Skeletal muscle tissue (tissue), 4 donors: Measurements from ENCODE around the gene OR51M1. TPM values are rescaled to one million over a fixed set of nuclear protein-coding genes. Genes with fewer than 3 reads are reported as not detected.

Source experiments
- H3K27ac ChIP-seq: one replicate; pipeline ENCODE4 v1.7.0; 2013; ENCODE audit warnings: mild to moderate bottlenecking, low read depth, low read length, inconsistent platforms
- H3K27me3 ChIP-seq, 3 donors: one replicate each; pipeline ENCODE4 v1.7.0; 2013; ENCODE audit warnings: low read length in 3 of 3; ENCODE audit not compliant: control insufficient read depth in 3 of 3, insufficient read depth in 3 of 3
- H3K36me3 ChIP-seq, 3 donors: one replicate each; pipeline ENCODE4 v1.7.0; 2013; ENCODE audit warnings: low read length in 3 of 3; ENCODE audit not compliant: control insufficient read depth in 3 of 3, insufficient read depth in 3 of 3
- H3K4me1 ChIP-seq, 3 donors: one replicate each; pipeline ENCODE4 v1.7.0; 2013; ENCODE audit warnings: low read length in 3 of 3, mild to moderate bottlenecking in 3 of 3; ENCODE audit not compliant: control insufficient read depth in 3 of 3, insufficient read depth in 3 of 3
- H3K4me3 ChIP-seq, 3 donors: one replicate each; pipeline ENCODE4 v1.7.0; 2013; ENCODE audit warnings: low read length in 3 of 3
- H3K9ac ChIP-seq, 3 donors: one replicate each; pipeline ENCODE4 v1.7.0; 2013; ENCODE audit warnings: low read length in 3 of 3, mild to moderate bottlenecking in 3 of 3, moderate library complexity in 2 of 3, low read depth in 1 of 3
- H3K9me3 ChIP-seq, 3 donors: one replicate each; pipeline ENCODE4 v1.7.0; 2013; ENCODE audit warnings: low read length in 3 of 3; ENCODE audit not compliant: control insufficient read depth in 3 of 3
- total RNA-seq: library from RNA; depleted of rRNA; stranded (reverse); fragments of >200 nt; gene quantifications from one replicate; pipeline ENCODE4 v1.2.3, GENCODE V29; 2014
- donor health status: Osteomylitis.

The OR51M1 gene
- total RNA-seq, 1 donor from 2014 or later, result not detected

DNA sequence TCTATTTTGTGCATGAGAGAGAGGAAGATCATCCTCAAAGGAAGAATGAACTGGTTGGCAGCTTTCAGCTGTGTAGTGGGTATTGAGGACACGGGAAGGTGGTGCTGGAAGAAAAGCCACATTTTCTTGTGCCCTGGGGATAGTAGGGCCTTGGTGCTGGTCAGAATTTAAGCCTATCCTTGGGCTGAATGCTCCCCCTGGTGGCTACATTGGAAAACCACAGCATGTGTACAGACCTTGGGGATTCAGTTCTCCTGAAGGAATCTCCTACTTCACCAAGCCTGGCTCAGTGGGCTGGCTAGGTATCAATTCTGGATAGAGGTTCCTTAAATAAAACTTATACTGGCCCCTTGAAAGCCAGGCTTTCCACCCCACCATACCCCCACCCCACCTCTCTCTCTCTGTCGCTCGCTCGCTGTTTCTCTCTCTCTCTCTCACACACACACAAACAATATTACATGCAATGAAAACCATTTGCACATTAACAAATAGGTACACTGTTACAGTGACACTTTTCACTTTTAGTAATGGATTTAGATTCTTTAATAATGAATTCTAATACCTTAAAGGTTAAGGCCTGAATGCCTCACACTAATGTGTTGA lies 2.8 kb upstream of the OR51M1 start:
- no peaks in the 10 kb centered on the region for H3K36me3 ChIP-seq
- no peaks in the 10 kb centered on the region for H3K9me3 ChIP-seq
- no peak overlapping the region for H3K9ac ChIP-seq
- H3K4me1 ChIP-seq, result no peaks in the 10 kb centered on the region
- H3K27ac ChIP-seq, result no peak overlapping the region
- no peaks in the 10 kb centered on the region for H3K27me3 ChIP-seq
- H3K4me3 ChIP-seq, result no peak overlapping the region

DNA sequence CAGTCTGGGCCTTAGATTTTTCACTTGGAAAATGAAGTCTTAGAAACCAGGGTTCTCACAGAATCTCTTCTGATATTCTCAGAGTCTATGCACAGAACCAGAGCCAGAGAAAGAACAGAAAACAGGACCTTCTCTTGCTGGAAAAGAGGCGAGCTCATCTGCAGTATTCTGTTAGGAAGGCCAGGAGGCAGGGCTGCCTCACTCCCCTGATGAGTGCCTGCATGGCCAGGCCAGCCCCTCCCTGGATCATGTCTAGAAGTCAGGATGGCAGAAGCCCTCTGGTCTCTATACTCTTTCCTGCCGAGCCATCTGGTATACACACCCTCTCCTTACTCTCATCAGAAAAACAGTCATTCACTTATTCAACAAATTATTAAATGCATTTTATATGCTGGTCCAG lies 723 bp downstream of the OR51M1 start:
- H3K27ac ChIP-seq, result no peak overlapping the region
- H3K9ac ChIP-seq, result no peak overlapping the region
- H3K27me3 ChIP-seq, result no peaks in the 10 kb centered on the region
- no peaks in the 10 kb centered on the region for H3K4me1 ChIP-seq
- H3K4me3 ChIP-seq, result no peak overlapping the region
- H3K36me3 ChIP-seq, result no peaks in the 10 kb centered on the region
- H3K9me3 ChIP-seq, result no peaks in the 10 kb centered on the region

DNA sequence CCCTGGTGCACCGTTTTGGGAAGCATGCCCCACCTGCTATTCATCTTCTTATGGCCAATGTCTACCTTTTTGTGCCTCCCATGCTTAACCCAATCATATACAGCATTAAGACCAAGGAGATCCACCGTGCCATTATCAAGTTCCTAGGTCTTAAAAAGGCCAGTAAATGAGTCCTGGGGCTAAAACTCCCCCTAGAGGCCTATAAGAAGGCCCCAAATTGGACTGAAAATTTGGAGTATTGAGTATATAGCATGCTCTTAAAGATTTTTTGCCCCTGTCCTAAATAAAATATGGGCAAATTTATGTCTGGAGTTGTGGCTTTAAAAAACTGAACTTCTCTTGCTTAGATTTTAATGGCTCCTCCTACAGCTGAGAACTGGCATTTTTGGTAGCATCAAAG lies 6.6 kb downstream of the OR51M1 start:
- Histone ChIP-seq H3K4me3 (no peak overlapping the region), H3K27ac (no peak overlapping the region), H3K27me3 (no peaks in the 10 kb centered on the region), H3K9ac (no peak overlapping the region), H3K36me3 (no peaks in the 10 kb centered on the region), H3K9me3 (no peaks in the 10 kb centered on the region), H3K4me1 (no peaks in the 10 kb centered on the region)

DNA sequence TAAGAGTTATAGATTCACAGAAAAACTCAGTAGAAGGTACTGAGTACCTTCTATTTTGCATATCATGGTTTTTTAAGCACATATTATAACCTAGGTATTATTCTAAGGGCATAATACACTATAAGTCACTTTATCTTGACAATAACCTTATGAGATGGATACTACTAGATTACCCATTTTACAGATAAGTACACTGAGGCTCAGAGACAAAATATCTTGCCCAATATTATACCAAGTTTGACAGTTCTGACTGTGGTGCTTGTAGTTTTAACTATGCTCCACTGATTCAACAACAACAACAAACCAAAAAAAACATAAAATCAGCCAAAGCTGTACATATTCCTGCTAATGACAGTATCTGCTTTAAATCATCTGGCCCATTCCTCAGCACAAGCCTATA lies 10.5 kb downstream of the OR51M1 start:
- Histone ChIP-seq H3K27ac (no peak overlapping the region), H3K9ac (no peak overlapping the region), H3K27me3 (no peaks in the 10 kb centered on the region), H3K4me3 (no peak overlapping the region), H3K36me3 (no peaks in the 10 kb centered on the region), H3K4me1 (no peaks in the 10 kb centered on the region), H3K9me3 (no peaks in the 10 kb centered on the region)

DNA sequence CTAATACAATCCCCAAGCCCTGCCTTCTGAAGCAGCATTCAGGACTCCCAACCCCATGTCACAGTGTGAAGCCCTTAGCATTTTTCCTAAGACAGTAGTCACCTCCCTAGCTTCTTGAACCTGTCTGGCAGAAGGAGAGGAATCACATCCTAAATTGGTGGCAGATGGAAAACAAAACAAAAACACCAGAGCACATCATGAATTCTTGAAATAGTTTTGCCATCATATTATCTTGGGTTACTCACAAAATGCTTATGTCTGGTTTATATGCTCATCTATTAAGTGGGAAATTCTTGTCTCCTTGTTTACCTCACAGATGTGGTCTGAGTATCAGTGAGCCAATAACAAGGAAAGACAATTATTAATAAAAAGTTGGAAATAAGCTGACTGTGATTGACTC lies 15.3 kb downstream of the OR51M1 start:
- no peaks in the 10 kb centered on the region for H3K36me3 ChIP-seq
- no peak overlapping the region for H3K27ac ChIP-seq
- no peaks in the 10 kb centered on the region for H3K27me3 ChIP-seq
- no peaks in the 10 kb centered on the region for H3K4me1 ChIP-seq
- H3K9ac ChIP-seq, result no peak overlapping the region
- H3K9me3 ChIP-seq, result peaks cover 0 to 2% (median 0%) of the 10 kb centered on the region in 3 donors
- no peak overlapping the region for H3K4me3 ChIP-seq

DNA sequence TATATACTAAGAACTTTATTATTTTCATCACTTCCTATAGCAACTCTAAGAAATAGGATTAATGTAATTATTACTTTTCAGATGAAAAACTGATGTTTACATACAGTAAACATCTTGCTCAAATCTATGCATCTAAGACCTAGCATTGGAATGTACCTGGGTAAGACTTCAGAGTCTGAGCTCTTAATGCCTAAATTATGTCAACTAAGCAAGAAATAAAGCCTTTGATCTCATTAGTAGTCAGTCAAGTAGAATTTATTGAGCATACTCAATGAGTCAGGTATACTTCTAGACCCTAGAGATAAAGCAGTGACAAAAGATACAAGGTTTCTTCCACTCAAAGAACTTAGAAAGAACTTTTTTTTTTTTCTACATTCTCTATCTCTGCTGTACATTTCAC lies 21.6 kb downstream of the OR51M1 start:
- Histone ChIP-seq H3K9ac (no peak overlapping the region), H3K27me3 (no peaks in the 10 kb centered on the region), H3K27ac (no peak overlapping the region), H3K9me3 (peaks cover 0 to 2% (median 0%) of the 10 kb centered on the region in 3 donors), H3K36me3 (no peaks in the 10 kb centered on the region), H3K4me3 (no peak overlapping the region), H3K4me1 (no peaks in the 10 kb centered on the region)

DNA sequence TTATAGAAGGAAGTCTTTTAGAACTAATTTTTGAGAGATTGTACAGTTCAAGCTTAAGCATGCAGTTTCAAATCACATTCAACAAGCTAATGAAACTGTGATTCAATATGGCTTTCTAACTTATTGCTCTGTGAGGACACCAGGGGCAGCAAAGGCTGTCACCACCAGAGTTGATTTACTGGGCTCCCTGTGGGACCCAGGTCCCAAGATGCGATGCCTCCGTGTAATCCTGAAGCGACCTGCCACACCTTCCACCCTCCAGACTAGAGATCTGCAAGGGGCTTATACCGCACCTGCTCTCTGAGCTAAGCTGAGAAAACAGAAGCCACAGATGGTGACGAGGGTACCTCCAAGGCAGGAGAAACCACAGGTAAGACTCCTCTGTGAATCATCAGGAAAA lies 37.4 kb downstream of the OR51M1 start:
- H3K9me3 ChIP-seq, result no peaks in the 10 kb centered on the region
- no peak overlapping the region for H3K27ac ChIP-seq
- H3K4me3 ChIP-seq, result no peak overlapping the region
- H3K27me3 ChIP-seq, result no peaks in the 10 kb centered on the region
- H3K36me3 ChIP-seq, result no peaks in the 10 kb centered on the region
- H3K4me1 ChIP-seq, result no peaks in the 10 kb centered on the region
- H3K9ac ChIP-seq, result no peak overlapping the region

DNA sequence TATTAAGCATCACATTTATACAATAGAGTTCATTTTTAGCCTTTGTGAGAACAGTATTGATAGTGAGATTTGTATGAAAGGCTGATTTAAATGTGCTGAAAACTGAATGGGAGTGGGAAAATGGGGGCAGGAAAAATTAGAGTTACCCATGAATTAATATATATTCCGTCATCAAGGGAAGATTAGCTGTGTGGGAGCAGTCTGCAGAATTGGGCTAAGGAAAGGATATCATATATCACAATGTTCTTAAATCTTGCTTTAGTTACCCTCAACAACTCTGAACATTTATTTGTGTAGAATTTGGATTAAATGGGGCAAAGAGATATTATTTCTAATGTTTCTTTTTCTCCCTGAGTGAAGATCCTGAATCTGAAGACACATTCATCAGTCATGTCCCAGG lies 38.2 kb downstream of the OR51M1 start, which contains the start of gene OR51Q1:
OR51Q1 (plus strand) TSS at position 301 of the 400 bp plus-strand sequence; CDS start at position 391, 90 bp downstream.
- Histone ChIP-seq H3K27ac (no peak within 1 kb of the TSS), H3K27me3 (no peaks in the 10 kb centered on the region), H3K4me1 (no peaks in the 10 kb centered on the region), H3K36me3 (no peaks in the 10 kb centered on the region), H3K4me3 (no peak within 1 kb of the TSS), H3K9ac (no peak within 1 kb of the TSS), H3K9me3 (no peaks in the 10 kb centered on the region)

DNA sequence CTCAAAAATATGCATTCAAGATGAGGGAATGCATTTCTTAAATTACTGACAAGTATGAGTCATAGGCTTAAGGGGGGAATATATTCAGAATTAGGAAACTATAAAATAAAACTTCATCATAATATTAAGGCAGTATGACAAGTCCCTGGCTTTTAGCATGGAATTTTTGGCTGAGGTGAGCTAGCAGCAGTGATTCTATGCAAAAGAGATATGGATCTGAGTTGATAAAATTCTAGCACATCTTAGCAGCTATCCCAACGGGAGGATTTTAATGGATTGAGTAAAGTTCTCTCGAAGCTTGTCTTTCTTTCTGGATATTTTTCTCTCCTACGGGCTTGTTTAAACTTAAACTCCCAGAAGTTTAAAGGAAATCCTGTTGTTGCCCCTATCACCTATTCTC lies 39.5 kb downstream of the OR51M1 start:
- Histone ChIP-seq H3K4me3 (no peak overlapping the region), H3K27ac (no peak overlapping the region), H3K4me1 (no peaks in the 10 kb centered on the region)

DNA sequence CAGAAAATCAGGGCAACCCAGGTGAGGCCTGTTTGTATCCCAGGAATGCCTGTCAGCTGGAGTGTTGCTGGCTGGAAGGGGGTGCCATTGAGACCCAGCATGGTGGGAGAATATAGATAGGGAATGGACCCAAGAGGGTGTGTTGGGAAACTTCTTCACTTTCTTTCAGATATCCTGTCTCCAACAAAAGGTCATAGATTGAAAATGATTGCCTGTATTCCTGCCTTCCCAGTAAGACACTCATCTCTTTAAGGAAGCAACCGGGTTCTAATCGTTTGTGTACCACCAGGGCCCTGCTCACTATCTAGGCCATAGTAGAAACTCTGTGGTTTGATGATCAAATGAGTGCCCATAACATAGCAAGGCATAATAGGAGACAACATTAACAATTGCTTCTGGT lies 57.8 kb downstream of the OR51M1 start, which contains the start of gene OR51I1:
OR51I1 (minus strand) TSS at position 101 of the 400 bp plus-strand sequence; CDS start at position 101, 0 bp downstream.
- no peaks in the 10 kb centered on the region for H3K27me3 ChIP-seq

More for the DNA sequence above, 39.5 kb downstream of the OR51M1 start:
- no peak overlapping the region for H3K9ac ChIP-seq
- no peaks in the 10 kb centered on the region for H3K36me3 ChIP-seq
- no peaks in the 10 kb centered on the region for H3K9me3 ChIP-seq
- no peaks in the 10 kb centered on the region for H3K27me3 ChIP-seq

More for the DNA sequence above, 57.8 kb downstream of the OR51M1 start, which contains the start of gene OR51I1:
- no peaks in the 10 kb centered on the region for H3K4me1 ChIP-seq
- H3K4me3 ChIP-seq, result no peak within 1 kb of the TSS
- H3K9me3 ChIP-seq, result no peaks in the 10 kb centered on the region
- H3K27ac ChIP-seq, result no peak within 1 kb of the TSS
- no peak within 1 kb of the TSS for H3K9ac ChIP-seq
- H3K36me3 ChIP-seq, result no peaks in the 10 kb centered on the region
